ENCODE data around the gene OMP. TPM values are rescaled to one million over a fixed set of nuclear protein-coding genes. Genes with fewer than 3 reads are reported as not detected.
A peak's percentile ranks its signal among the peaks of the same experiment; 100 is the strongest.

OMP gene
- total and polyA plus RNA-seq, 9 donors: 0.55 to 1.8 (median 1.6) TPM; not detected in 4

DNA sequence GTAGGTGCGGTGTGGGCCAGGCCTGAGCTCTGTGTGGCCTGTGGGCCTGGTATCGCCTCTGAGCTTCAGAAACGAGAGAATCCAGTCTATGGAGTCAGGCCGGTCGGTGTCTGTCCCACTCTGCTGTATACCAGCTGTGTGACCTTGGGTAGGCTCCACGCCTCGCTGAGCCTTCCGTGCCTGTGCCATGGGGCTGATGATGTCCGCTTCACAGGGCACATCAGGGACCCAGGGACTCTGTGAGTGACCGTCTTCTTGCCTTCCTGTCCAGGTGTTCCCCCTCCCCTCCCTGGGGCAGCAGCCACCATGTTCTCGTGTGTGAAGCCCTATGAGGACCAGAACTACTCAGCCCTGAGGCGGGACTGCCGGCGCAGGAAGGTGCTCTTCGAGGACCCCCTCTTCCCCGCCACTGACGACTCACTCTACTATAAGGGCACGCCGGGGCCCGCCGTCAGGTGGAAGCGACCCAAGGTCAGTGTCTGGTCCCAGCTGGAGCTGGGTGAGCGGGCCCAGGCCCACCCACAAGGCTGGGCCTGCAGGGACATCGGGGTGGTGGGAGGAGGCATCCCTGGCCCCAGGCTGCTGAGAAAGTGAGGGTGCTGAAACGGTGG, 18.0 kb upstream of the OMP start:
- Histone ChIP-seq H3K27ac (no peak overlapping the region), H3K4me3 (no peak overlapping the region), H3K27me3 (no peaks in the 10 kb centered on the region), H3K36me3 (no peaks in the 10 kb centered on the region), H3K9me3 (no peaks in the 10 kb centered on the region), H3K4me1 (ENCODE audit: insufficient read depth) (peaks cover 23% of the 10 kb centered on the region)
- intact Hi-C loops (cut with DNase I): no loop called here
- TF ChIP-seq, protein P1, sequence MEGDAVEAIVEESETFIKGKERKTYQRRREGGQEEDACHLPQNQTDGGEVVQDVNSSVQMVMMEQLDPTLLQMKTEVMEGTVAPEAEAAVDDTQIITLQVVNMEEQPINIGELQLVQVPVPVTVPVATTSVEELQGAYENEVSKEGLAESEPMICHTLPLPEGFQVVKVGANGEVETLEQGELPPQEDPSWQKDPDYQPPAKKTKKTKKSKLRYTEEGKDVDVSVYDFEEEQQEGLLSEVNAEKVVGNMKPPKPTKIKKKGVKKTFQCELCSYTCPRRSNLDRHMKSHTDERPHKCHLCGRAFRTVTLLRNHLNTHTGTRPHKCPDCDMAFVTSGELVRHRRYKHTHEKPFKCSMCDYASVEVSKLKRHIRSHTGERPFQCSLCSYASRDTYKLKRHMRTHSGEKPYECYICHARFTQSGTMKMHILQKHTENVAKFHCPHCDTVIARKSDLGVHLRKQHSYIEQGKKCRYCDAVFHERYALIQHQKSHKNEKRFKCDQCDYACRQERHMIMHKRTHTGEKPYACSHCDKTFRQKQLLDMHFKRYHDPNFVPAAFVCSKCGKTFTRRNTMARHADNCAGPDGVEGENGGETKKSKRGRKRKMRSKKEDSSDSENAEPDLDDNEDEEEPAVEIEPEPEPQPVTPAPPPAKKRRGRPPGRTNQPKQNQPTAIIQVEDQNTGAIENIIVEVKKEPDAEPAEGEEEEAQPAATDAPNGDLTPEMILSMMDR (IDR thresholded peaks at IDR 0.05): no peak
- no peak for TF ChIP-seq EP300 (IDR thresholded peaks at IDR 0.05)
- no peak for TF ChIP-seq POLR2A (IDR thresholded peaks at IDR 0.05)
- peak; percentile 9 to 37 (median 22) for DNase-seq
- WGBS, 3 donors: 75 to 89% (median 89%) methylated on average over 25 of the region's 25 CpGs

DNA sequence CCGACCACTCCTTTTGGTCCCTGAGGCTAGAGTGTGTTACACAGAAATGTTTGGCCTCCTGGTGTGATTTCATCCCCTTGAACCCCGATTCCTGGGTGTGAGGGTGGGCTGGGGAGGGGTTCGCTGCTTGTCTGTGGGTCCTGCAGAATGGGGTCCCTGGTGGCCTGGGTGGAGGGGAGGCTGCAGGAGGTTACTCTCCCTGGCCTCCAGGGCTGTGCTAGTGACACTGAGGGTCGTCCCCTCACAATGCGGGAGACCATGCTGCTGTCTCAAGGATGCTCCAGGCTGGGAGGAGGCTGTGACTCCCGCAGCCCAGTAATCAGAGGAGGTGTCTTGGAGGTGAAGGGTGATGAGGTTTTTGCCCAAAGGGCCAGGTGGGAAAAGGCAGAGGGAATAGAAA, 17.0 kb upstream of the OMP start:
- TF ChIP-seq, protein P1 (IDR thresholded peaks at IDR 0.05): no peak
- Histone ChIP-seq H3K27me3 (no peaks in the 10 kb centered on the region), H3K4me1 (ENCODE audit: insufficient read depth) (peaks cover 23% of the 10 kb centered on the region), H3K4me3 (no peak overlapping the region), H3K27ac (peak overlapping the region in 1 of 2 donors; percentile 61), H3K36me3 (no peaks in the 10 kb centered on the region), H3K9me3 (no peaks in the 10 kb centered on the region)
- WGBS, 3 donors: 86 to 91% (median 88%) methylated on average over 6 of the region's 6 CpGs
- intact Hi-C loops (cut with DNase I): no loop called here
- DNase-seq: peak in 4 of 5 donors; percentile 19 to 32 (median 22)

DNA sequence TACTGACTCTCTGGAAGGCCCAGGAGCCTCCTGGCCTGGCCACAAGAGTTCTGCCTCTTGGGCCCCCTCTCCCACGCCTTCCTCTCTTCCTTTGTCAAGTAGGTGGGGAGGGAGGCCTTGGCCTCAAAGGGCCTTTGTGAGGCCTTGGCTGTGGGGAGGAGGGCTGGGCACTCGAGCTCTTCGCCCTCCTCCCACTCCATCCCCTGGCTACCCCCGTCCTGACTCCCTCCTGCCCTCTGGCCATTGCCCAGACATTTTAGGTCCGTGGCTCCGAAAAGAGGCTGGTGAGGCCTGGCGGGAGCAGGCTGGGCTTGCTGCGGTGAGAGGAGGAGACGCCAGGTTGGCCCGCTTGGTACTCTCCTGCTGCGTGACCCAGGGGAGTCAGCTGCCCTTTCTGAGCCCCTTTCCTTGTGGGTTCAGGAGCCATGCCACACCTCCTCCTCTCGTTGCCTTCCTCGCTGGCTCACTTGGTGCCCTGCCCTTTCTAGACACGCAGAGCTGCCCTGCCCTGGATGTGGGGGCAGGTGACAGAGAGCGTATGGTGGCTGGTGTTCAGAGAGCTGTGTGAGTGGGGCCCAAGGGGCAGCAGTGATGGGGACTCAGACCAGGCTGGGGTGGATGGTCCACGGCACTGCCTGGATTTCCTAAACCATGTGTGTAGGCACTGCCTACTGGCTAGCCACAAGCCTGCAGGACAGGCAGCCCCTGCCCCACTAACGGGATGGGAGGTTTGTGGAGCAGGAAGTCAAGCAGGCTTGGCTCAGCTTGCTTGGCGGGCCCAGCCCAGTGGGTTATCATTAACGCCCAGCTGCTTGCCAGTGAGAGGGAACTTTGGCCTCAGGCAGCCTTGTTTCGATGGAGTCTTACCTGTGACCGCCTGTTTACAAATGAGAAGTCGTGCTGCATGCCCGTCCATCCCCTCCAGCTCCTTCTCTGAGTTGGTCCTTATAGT, 15.8 kb upstream of the OMP start:
- peak; percentile 54 to 80 (median 67) for DNase-seq
- 47 to 55% (median 54%) methylated on average over 23 of the region's 23 CpGs for WGBS, 3 donors
- peaks cover 23% of the 10 kb centered on the region for H3K4me1 ChIP-seq (ENCODE audit: insufficient read depth)
- H3K36me3 ChIP-seq: no peaks in the 10 kb centered on the region
- intact Hi-C loops (cut with DNase I): no loop called here
- no peaks in the 10 kb centered on the region for H3K27me3 ChIP-seq
- no peaks in the 10 kb centered on the region for H3K9me3 ChIP-seq
- H3K27ac ChIP-seq: peak overlapping the region; percentile 8 to 61
- no peak overlapping the region for H3K4me3 ChIP-seq
- TF ChIP-seq EP300 (IDR thresholded peaks at IDR 0.05): no peak
- TF ChIP-seq, protein P1 (IDR thresholded peaks at IDR 0.05): no peak
- no peak for TF ChIP-seq POLR2A (IDR thresholded peaks at IDR 0.05)

DNA sequence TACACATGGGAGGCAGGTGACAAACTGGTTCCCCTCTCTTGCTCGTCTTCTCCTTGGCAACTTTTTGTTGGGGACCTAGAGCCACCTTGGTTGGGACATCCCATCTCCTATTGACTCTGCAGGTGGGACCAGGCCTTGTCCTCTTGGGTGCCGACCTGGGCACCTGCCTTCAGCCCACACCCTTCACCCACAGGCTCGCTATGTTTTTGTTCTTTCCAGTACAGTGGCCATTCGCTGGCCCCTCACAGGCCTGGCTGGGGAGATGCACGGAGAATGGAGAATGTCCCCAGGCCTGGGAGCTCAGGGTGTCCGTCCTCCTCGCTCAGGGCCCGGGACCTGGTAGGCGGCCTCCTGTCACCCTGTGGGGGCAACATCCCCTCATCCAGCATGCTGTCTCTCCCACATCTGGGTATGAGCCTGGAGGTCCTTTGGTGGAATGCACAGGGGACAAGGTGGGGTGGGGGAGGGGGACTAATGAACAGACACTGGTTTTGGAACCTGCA, 14.9 kb upstream of the OMP start:
- H3K4me3 ChIP-seq: no peak overlapping the region
- DNase-seq: peak in 3 of 5 donors; percentile 9 to 31 (median 23)
- peaks cover 15% of the 10 kb centered on the region for H3K4me1 ChIP-seq (ENCODE audit: insufficient read depth)
- WGBS, 3 donors: 93 to 96% (median 94%) methylated on average over 9 of the region's 9 CpGs
- H3K36me3 ChIP-seq: no peaks in the 10 kb centered on the region
- intact Hi-C loops (cut with DNase I): loop anchor here in 2 of 4 donors (2.0 kb wide), 2 partner anchors 39 to 41 kb away; no protein-coding TSS in a partner anchor
- no peaks in the 10 kb centered on the region for H3K9me3 ChIP-seq
- TF ChIP-seq EP300 (IDR thresholded peaks at IDR 0.05) (no peak), POLR2A (IDR thresholded peaks at IDR 0.05) (no peak)
- TF ChIP-seq, protein P1 (IDR thresholded peaks at IDR 0.05): no peak
- no peaks in the 10 kb centered on the region for H3K27me3 ChIP-seq
- H3K27ac ChIP-seq: no peak overlapping the region
